Activated CD8-positive, alpha-beta memory T cell treated with anti-CD3 and anti-CD28 coated beads for 24 hours (primary cell): ENCODE data around the gene CENPF.
"Not testable (repeated sequence)": the region's sequence is repeated elsewhere in the genome, so short reads cannot be mapped to it uniquely, and the experiment has no call there.

ENCODE experiments used
- DNase-seq: peaks from one replicate; pipeline ENCODE4 v3.0.0-alpha.2; 2020

CENPF gene

DNA sequence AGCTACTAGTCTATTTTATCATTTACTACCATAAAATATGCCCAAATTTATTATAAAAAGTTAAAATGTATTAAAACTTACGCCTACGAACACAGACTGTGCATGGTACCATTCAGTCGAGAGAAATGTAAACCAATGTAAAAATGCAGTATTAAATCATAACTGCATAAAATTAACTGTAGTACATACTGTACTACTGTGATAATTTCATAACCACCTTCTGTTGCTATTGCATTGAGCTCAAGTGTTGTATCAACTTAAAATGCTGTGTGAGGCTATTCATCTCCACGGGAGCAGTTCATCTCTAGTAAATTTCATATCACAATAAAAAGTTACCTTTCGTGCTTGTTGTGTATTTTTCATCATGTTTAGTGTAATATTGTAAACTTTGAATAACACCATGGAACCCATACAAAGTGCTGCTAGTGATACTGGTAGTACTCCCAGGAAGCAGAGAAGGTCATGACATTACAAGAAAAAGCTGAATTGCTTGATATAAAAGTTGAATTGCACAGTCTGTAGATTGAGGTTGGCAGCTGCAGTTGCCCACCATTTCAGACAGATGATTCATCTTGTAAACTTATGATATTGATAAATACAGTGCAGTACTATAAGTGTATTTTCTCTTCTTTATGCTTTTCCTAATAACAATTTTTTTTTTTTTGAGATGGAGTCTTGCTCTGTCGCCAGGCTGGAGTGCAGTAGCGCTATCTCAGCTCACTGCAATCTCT, 19.0 kb upstream of the CENPF start:
- no peak for DNase-seq

GRCh38 chr1:214584805-214585766, 17.9 kb upstream of the CENPF start:
- no peak for DNase-seq

DNA sequence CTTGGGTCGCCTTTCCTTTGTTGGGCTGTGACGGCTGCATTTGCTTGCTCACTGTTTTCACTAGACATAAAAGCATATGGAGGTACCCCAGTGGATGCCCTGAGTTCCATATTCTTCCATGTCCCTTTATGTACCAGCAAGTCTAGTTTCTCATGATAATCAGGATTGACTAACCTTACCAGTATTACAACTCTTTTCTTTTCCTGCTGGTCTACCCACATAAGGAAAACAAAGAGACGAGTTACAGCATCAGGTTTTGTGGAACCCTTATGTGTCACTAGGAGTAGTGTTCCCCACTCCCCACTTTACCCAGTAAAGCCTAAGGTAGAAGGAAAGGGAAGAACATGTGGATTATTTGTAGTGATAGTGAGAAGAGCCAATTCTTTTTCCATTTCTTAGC, 16.4 kb upstream of the CENPF start:
- no peak for DNase-seq

DNA sequence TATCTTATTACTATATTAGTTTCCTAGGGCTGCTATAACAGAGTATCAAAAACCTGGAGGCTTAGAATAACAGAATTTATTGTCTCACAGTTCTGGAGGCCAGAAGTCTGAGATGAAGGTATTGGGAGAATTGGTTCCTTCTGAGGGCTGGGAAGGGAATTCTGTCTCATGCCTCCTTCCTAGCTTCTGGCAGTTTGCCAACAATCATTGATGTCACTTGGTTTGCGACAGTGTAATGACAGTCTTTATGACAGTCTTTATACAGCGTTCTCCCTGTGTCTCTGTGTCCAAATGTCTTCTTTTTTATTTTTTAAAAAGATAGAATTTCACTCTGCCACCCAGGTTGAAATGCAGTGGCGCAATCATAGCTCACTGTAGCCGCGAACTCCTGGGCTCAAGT, 15.8 kb upstream of the CENPF start:
- DNase-seq, result no peak

- no peak for DNase-seq
These were observed 13.9 kb upstream of the CENPF start for GRCh38 chr1:214588963-214589597.

- DNase-seq, result no peak
These were observed 12.3 kb upstream of the CENPF start for GRCh38 chr1:214590696-214591095.

- DNase-seq, result not testable (repeated sequence)
These were observed 11.1 kb upstream of the CENPF start for GRCh38 chr1:214591918-214592317.

DNA sequence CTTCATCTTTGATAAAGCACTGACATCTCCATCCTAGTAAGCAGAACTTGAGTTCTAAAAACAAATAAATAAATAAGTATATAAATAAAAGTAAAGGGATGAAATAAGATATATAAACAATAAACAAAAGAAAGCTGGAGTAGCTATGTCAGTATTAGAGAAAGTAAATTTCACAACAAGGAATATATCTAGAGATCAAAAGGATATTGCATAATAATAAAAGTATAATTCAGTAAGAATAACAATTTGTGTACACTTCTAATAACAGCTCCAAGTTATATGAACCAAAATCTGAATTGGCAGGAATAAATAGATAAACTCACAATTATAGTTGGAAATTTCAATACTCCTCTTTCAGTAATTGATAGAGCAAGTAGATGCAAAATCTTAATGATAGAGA, 9.8 kb upstream of the CENPF start:
- no peak for DNase-seq

GRCh38 chr1:214603819-214604252, 841 bp downstream of the CENPF start:
- no peak for DNase-seq

DNA sequence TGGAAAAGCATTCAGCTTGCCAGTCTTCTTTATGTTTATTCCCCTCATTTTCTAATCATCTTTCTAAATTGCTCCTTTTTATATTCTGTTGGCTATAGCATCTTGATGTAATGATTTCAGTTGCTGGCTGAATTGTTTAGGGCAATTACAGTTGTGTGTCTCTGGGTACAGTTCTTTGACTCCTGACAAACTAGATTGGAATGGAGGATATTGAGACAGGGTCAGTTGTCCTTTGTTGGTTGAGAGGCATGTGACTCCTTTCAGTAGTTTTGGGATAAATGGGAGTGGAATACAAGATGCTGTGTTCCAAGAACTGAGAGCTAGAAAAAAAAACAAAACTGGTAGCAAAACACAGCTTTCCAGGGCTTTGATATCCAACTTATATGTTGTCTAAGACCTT, 1.5 kb downstream of the CENPF start:
- no peak for DNase-seq

DNA sequence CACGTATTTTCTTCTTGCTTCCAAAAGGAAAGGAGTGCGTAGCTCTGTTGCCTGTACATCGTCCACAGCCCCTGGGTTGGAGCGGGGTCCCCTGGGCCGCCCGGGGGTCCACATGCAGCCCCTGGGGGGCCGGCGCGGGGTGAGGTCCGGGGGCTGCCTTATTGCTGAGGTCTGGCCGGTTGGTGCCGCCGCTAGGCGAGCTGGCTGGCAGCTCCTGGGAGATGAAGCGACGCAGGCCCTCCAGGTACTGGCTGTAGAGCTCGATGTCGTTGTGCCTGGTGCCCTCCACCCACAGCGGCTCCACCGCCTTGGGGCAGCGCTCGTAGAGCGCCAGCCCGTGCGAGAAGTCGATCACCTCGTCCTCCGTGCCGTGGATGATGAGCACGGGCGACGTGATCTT, 2.5 kb downstream of the CENPF start:
- DNase-seq, result not testable (repeated sequence)

- not testable (repeated sequence) for DNase-seq
These were observed 3.2 kb downstream of the CENPF start for GRCh38 chr1:214605933-214606925.

DNA sequence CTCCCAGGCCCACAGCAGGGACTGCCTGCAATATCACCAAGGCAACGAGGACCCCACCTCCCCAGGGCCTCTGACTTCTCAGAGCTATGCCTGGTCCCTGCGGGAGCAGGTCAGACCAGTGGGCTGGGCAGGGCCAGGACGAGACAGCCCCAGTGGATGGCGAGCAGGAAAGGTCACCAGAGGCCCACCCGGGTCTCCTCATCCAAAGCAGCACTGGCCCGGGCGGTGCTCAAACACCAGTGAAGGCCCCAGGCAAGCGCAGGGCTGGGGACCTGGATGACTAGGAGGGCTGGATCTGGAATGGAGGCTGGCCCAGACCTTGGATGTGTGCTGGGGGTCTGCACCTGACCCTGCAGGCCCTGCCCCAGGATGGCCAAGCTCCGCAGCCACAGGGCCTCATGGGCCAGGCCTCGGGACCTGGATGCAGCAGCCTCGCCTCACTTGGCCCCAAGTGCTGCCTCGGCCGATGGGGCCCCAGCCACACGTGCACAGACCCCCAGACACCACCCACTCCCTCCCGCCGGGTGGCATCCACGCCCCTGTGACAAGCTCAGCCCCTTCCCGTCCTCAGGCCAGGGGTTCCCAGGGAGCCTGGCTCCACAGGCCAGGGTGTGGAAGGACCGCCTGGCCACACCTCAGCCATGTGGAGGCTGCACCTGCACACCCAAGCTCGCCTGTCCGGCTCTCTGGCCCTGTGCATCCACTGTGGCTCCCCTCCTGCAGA, 4.7 kb downstream of the CENPF start:
- DNase-seq, result not testable (repeated sequence)

DNA sequence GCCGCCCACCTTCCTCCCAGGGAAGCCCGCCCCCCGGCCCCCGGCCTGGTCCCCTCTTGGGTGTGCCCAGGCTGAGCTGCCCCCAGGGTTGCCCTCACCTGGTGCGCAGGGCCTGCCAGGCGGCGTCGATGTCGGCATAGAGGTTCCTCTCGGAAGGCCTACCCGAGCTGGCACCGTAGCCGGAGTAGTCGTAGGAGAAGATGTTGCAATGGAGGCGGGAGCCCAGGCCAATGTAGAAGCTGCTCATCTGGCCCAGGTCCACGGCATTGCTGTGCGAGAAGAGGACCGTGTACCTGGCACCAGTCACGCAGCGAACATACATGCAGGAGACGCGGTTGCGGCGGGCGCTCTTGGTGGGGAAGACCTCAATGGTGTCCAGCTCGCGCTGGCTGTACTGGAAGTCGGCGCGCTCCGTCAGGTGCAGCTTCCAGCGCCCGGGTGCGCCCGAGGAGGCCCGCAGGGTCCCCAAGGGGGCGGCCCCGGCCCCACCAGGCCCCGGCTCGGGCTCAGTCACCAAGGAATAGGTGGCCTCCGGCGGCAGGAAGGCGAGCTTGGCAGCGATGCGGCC, 5.3 kb downstream of the CENPF start:
- not testable (repeated sequence) for DNase-seq

DNA sequence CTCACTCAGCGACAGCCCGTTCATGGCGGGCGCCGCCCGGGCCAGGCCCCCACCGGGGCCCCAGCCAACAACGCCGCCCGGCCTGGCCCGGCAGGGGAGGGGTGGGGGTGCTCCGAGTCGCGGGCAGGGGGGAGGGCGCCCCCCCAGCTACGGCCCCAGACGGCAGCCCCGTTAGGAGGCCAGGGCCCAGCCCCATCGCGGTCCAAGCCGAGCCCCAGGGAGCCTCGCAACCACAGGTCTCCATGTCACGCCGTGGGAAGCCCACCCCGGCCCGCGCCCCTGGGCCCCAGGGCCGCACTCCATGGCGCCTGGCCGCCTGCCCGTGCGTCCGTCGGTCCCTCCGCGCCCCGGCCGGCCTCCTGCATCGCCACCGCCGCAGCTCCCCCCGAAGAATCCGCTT, 5.8 kb downstream of the CENPF start:
- DNase-seq, result not testable (repeated sequence)

GRCh38 chr1:214609692-214610091, 6.7 kb downstream of the CENPF start:
- DNase-seq, result no peak

DNA sequence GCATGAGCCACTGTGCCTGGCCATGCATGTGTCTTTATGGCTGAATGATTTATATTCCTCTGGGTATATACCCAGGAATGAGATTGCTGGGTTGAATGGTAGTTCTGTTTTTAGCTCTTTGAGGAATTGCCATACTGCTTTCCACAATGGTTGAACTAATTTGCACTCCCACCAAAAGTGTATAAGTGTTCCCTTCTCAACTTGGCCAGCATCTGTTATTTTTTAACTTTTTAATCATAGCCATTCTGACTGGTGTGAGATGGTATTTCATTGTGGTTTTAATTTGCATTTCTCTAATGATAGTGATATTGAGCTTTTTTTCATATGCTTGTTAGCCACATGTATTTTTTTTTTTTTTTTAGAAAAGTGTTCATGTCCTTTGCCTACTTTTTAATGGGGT, 7.1 kb downstream of the CENPF start:
- not testable (repeated sequence) for DNase-seq

GRCh38 chr1:214615109-214615508, 12.1 kb downstream of the CENPF start:
- DNase-seq, result no peak

GRCh38 chr1:214615871-214616270, 12.9 kb downstream of the CENPF start:
- no peak for DNase-seq

DNA sequence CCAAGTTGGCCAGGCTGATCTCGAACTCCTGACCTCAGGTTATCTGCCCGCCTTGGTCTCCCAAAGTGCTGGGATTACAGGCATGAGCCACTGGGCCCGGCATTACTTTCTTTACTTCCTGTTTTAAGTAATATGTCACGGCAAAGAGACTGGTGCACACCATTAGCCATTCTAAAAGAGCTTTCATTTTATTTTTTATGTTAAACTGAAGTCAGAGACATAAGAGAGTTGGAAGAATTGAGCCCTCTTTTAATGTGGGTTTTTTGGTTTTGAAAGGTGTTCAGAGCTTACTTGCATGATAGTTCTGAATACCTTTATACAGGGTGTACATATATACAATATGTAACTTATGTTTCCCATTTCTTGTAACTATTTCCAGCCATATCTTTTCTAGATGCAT, 14.3 kb downstream of the CENPF start:
- DNase-seq, result no peak

DNA sequence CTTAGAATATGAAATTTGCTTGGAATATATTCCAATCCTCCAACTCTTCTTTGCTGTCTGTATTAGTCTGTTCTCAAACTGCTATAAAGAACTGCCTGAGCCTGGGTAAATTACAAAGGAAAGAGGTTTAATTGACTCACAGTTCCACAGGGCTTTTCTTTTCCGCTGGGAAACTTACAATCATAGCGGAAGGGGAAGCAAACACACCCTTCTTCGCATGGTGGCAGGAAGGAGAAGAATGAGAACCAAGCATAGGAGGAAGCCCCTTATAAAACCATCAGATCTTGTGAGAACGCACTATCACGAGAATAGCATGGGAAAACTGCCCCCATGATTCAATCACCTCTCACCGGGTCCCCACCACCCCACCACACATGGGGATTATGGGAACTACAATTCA, 14.8 kb downstream of the CENPF start:
- no peak for DNase-seq
